Prostate gland (tissue), 2 donors: ENCODE measurements around the gene CCNH. TPM values are rescaled to one million over a fixed set of nuclear protein-coding genes. Genes with fewer than 3 reads are reported as not detected.

ENCODE experiments used
- DNase-seq: peaks from one replicate; pipeline ENCODE4 v3.0.0-alpha.2; 2019; ENCODE audit warnings: low spot score
- H3K27ac ChIP-seq, 2 donors: fragments of 200-600 bp; sonication (generic); 2 replicates each; pipeline ENCODE4 v1.5.1; 2017 to 2019
- H3K27me3 ChIP-seq: fragments of 200-600 bp; sonication (generic); replicated peaks from 2 replicates; pipeline ENCODE4 v1.5.1; 2019; ENCODE audit not compliant: insufficient read depth
- H3K36me3 ChIP-seq, 2 donors: fragments of 200-600 bp; sonication (generic); 1 replicate in 1 of 2; 2 replicates in 1 of 2; pipeline versions ENCODE4 v1.5.1 to v1.8.1; 2017 to 2019
- H3K4me1 ChIP-seq: fragments of 200-600 bp; sonication (generic); replicated peaks from 2 replicates; pipeline ENCODE4 v1.5.1; 2019
- H3K4me3 ChIP-seq, 2 donors: fragments of 200-600 bp; sonication (generic); 2 replicates each; pipeline ENCODE4 v1.5.1; 2017 to 2019
- H3K9me3 ChIP-seq: fragments of 200-600 bp; sonication (generic); 2 replicates; pipeline ENCODE4 v1.5.1; 2017
- POLR2A ChIP-seq: fragments of 450-650 bp; IDR thresholded peaks from one replicate; pipeline ENCODE4 v1.6.1; 2016; ENCODE audit warnings: antibody characterized with exemption, mild to moderate bottlenecking
- POLR2AphosphoS5 ChIP-seq: sonication (generic); formaldehyde crosslinking; IDR thresholded peaks from one replicate; pipeline ENCODE4 v1.6.1; 2017; ENCODE audit warnings: antibody characterized with exemption
- WGBS: methylation state at CpG from one replicate; pipeline ENCODE4 v1.1.5; 2018; 5-methylcytosine and 5-hydroxymethylcytosine counted together
- intact Hi-C: fragments of 100-400 bp; cut with DNase I; formaldehyde crosslinking; loops from one replicate; pipeline ENCODE4 v1.14.2; 2022
- total RNA-seq, 2 donors: library from RNA; depleted of rRNA; stranded (reverse); fragments of >200 nt; gene quantifications; one replicate each; pipeline ENCODE4 v1.1.0, GENCODE V29; 2016
- TF ChIP-seq, protein P1 (sequence below), 4 experiments: fragments of 200-600 bp in 2 of 4; fragments of 450-650 bp in 2 of 4; sonication (generic) in 2 of 4; IDR thresholded peaks; 1 replicate in 3 of 4; 2 replicates in 1 of 4; pipeline ENCODE4 v1.5.1; 2016 to 2019; ENCODE audit warnings: antibody characterized with exemption in 4 of 4, mild to moderate bottlenecking in 2 of 4, moderate library complexity in 2 of 4

Gene CCNH
- total RNA-seq, 2 donors from 2014 or later = 62.8 to 87.6 TPM

DNA sequence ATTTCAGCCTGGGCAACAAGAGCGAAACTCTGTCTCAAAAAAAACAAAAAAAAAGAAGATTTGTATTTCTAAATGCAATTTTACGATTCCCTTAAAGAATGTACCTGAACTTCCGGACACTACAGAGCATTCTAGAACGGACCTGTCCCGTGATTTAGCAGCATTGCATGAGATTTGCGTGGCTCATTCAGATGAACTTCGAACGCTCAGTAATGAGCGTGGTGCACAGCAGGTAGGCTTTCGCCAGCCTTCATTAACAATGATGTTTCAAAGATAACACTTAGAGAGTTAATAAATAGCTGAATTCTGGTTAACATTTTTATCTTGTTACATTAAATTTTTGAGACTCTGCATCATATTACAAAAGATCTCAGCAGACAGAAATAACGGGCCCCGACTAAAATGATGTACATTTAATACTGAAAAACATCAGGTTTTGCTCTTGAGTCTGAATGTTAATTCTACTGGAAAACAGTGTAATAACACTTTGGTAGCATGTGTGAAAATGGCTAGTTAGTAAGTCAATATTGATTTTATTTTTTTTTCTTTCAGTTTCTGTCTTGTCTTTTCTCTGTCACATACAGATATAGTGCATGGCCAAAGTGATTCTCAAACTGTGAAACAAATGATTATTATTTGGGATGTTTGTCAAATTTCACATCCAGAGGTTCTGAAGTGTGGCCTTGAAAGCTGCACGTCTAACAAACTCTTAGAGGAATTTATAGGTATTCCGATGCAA, 23.3 kb downstream of the CCNH start:
- 91% methylated on average over 14 of the region's 14 CpGs for WGBS
- no peaks in the 10 kb centered on the region for H3K27me3 ChIP-seq
- DNase-seq = no peak
- H3K4me3 ChIP-seq = no peak overlapping the region
- H3K27ac ChIP-seq = no peak overlapping the region
- no peaks in the 10 kb centered on the region for H3K36me3 ChIP-seq
- intact Hi-C loops = no loop called here
- H3K4me1 ChIP-seq = no peaks in the 10 kb centered on the region
- TF ChIP-seq POLR2A (no peak), POLR2AphosphoS5 (no peak)
- TF ChIP-seq, protein P1, sequence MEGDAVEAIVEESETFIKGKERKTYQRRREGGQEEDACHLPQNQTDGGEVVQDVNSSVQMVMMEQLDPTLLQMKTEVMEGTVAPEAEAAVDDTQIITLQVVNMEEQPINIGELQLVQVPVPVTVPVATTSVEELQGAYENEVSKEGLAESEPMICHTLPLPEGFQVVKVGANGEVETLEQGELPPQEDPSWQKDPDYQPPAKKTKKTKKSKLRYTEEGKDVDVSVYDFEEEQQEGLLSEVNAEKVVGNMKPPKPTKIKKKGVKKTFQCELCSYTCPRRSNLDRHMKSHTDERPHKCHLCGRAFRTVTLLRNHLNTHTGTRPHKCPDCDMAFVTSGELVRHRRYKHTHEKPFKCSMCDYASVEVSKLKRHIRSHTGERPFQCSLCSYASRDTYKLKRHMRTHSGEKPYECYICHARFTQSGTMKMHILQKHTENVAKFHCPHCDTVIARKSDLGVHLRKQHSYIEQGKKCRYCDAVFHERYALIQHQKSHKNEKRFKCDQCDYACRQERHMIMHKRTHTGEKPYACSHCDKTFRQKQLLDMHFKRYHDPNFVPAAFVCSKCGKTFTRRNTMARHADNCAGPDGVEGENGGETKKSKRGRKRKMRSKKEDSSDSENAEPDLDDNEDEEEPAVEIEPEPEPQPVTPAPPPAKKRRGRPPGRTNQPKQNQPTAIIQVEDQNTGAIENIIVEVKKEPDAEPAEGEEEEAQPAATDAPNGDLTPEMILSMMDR (IDR thresholded peaks at IDR 0.05) = no peak
- H3K9me3 ChIP-seq = no peaks in the 10 kb centered on the region

DNA sequence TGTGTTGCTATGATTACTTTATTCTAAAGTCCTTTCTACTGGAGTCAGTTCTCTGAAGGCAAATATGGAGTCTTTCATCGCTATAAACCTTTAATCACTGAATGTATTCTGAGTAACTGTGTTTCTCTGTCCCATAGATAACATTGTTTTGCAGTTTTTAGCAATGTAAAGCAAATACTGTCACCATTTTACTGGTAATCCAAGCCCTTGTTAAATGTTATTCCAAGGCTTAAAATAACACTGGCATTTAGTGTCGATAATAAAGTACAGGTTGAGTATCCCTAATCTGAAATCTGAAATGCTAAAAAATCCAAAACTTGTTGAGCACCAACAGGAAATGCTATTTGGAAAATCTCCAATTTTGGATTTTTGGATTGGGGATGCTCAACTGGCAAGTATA, 24.6 kb downstream of the CCNH start:
- H3K4me3 ChIP-seq = no peak overlapping the region
- WGBS = 25% methylated on average over 2 of the region's 2 CpGs
- no peaks in the 10 kb centered on the region for H3K9me3 ChIP-seq
- no peaks in the 10 kb centered on the region for H3K36me3 ChIP-seq
- intact Hi-C loops = no loop called here
- TF ChIP-seq, protein P1 (IDR thresholded peaks at IDR 0.05) = no peak
- no peak for TF ChIP-seq POLR2AphosphoS5
- TF ChIP-seq POLR2A = no peak
- H3K27me3 ChIP-seq = no peaks in the 10 kb centered on the region
- no peak overlapping the region for H3K27ac ChIP-seq
- H3K4me1 ChIP-seq = no peaks in the 10 kb centered on the region
- no peak for DNase-seq

DNA sequence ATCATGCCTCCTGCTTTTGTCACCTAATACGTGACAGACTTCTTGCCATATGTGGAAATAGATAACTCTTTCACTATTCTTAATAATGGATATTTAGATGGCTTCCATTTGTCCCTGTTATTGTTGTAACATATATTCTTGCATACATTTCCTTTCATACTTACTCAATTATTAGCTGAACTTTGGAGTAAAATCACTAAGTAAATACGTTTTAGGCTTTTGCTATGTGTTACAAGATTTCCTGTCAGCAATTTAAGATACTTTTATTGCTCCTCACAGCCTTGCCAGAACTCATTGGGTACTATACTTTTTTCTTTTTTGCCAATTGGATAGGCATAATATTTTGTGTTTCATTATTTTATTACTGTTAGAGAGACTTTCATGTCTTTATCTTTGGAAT, 26.9 kb downstream of the CCNH start:
- no peak for TF ChIP-seq POLR2AphosphoS5
- TF ChIP-seq POLR2A = no peak
- TF ChIP-seq, protein P1 (IDR thresholded peaks at IDR 0.05) = no peak
- H3K4me3 ChIP-seq = no peak overlapping the region
- H3K4me1 ChIP-seq = no peaks in the 10 kb centered on the region
- H3K36me3 ChIP-seq = no peaks in the 10 kb centered on the region
- no peaks in the 10 kb centered on the region for H3K27me3 ChIP-seq
- intact Hi-C loops = no loop called here
- DNase-seq = no peak
- WGBS = 71% methylated on average over 2 of the region's 2 CpGs
- H3K9me3 ChIP-seq = no peaks in the 10 kb centered on the region
- H3K27ac ChIP-seq = no peak overlapping the region

DNA sequence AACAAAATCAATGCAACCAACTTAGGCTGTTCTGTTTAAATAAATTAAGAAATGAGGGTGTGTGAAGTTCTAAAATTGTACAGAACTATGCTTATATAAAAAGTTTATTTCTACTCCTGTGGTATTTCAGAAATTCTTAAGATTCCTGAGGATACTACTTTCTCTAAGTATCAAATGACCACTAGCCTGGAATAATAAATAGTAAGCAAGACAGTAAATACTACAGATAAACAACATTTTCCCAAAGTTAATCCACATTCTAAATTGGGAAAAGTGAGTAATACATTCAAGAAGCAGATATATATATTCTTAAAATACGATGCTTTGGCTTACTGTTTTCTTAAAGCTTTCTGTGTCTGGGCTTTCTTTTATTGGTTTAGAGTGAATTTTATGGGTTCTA, 29.5 kb downstream of the CCNH start:
- no peak overlapping the region for H3K27ac ChIP-seq
- 92% methylated on average over 1 of the region's 1 CpG for WGBS

More for the DNA sequence above, 29.5 kb downstream of the CCNH start:
- no peak for DNase-seq
- Histone ChIP-seq H3K9me3 (no peaks in the 10 kb centered on the region), H3K27me3 (no peaks in the 10 kb centered on the region), H3K4me3 (no peak overlapping the region), H3K36me3 (no peaks in the 10 kb centered on the region), H3K4me1 (no peaks in the 10 kb centered on the region)
- TF ChIP-seq POLR2A (no peak), POLR2AphosphoS5 (no peak)
- TF ChIP-seq, protein P1 (IDR thresholded peaks at IDR 0.05) = no peak
- intact Hi-C loops = no loop called here
